ENCODE results near the gene NUMA1.

Gene NUMA1

DNA sequence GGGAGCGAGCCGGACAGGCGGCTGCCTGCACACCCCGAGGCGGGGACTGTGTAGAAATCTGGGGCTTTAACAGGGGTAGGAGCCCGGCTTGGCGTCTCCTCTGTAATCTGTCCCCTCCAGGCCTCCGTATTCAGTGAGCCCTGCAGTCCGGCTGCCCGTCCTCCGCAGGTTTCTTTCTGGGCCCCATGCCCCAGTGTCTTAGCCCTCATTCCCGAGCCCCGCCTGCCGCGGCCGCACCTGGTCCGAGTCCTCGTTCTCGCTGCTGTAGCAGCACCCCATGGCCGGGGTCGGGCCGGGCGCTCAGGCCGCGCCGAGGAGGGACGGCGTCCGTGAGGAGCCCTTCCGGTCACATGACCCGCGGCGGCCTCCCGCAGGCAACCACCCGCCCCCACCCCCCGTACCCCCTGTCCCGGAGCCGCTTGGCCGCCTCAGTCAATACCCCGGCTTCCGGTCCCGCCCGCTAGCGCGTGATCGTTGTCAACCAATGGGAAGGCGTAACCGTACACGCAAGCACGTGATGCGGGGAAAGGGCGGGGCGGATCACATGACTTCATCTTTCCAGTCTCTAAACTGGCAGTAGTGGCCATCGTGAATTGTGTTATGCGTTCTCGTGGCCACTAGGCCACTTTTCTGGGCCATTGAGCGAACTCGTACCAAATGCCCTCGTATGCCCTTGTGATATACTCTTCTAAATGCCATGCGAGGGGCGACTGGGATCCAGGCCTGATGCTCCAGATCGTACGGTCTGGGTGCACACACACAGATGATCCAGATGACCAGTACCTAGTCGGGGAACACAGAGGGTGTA lies 22.8 kb upstream of the NUMA1 start, which contains the start of gene LAMTOR1:
Gene LAMTOR1, minus strand, starts transcription at position 352 of the 808 bp plus-strand sequence. Its CDS starts 73 bp downstream, at position 279.
- Mint-ChIP-seq H3K4me1 (peaks cover 36% of the 10 kb centered on the region), H3K4me3 (peak within 1 kb of the TSS; percentile 88 to 95 (median 95))
- TF ChIP-seq CTCF (IDR thresholded peaks at IDR 0.05; ENCODE audit: unreplicated experiment in 3 of 3) = peak; percentile 41 to 57 (median 57)

DNA sequence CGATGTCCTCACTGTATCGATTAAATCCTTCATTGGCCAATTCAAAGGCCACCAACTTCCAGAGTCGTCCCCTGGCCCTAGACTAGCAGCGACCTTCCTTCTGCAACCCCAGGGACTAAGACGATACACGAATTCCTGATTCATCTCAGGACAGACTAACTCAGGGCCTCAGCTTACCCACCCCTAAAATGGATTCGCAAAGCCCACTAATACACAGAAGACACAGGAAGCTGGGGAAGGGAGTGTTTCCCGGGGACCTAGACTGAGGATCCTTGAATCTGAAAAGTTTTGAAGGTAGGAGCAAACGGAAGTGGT lies 22.2 kb upstream of the NUMA1 start:
- peak overlapping the region; percentile 88 to 95 (median 95) for H3K4me3 Mint-ChIP-seq
- H3K9me3 Mint-ChIP-seq = no peaks in the 10 kb centered on the region
- TF ChIP-seq CTCF (IDR thresholded peaks at IDR 0.05; ENCODE audit: unreplicated experiment in 3 of 3) = no peak
- H3K27ac Mint-ChIP-seq = peak overlapping the region; percentile 99 to 100 (median 99)
- peaks cover 23% of the 10 kb centered on the region for H3K36me3 Mint-ChIP-seq (ENCODE audit: low read depth)
- peaks cover 36% of the 10 kb centered on the region for H3K4me1 Mint-ChIP-seq
- H3K27me3 Mint-ChIP-seq (ENCODE audit: low read depth) = no peaks in the 10 kb centered on the region

More for the DNA sequence above, 22.8 kb upstream of the NUMA1 start, which contains the start of gene LAMTOR1:
- Mint-ChIP-seq H3K27me3 (ENCODE audit: low read depth) (no peaks in the 10 kb centered on the region), H3K36me3 (ENCODE audit: low read depth) (peaks cover 18% of the 10 kb centered on the region), H3K9me3 (no peaks in the 10 kb centered on the region), H3K27ac (peak within 1 kb of the TSS; percentile 99 to 100 (median 99))

DNA sequence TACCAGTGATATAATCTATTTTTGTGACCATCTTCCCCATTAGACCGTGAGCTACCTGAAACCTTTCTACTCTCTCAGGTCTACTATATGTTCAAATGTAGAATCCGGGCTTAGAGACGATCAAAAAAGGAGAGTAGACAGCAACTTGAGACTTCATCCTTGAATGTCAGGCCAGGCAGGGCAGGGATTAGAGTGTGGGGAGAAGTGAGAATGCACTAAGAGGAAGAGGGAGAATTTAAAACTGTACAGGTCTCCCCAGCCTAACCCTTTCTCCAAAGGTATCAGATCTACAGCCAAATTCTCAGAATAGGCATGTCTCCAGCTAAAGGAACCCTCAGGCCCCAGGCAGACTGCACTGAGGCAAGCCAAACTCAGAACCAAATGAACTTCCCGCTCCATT lies 21.8 kb upstream of the NUMA1 start:
- Mint-ChIP-seq H3K36me3 (ENCODE audit: low read depth) (peaks cover 25% of the 10 kb centered on the region), H3K9me3 (no peaks in the 10 kb centered on the region), H3K4me1 (peaks cover 36% of the 10 kb centered on the region), H3K27ac (peak overlapping the region; percentile 99 to 100 (median 99)), H3K4me3 (peak overlapping the region; percentile 88 to 95 (median 95)), H3K27me3 (ENCODE audit: low read depth) (no peaks in the 10 kb centered on the region)
- TF ChIP-seq CTCF (IDR thresholded peaks at IDR 0.05; ENCODE audit: unreplicated experiment in 3 of 3) = no peak

DNA sequence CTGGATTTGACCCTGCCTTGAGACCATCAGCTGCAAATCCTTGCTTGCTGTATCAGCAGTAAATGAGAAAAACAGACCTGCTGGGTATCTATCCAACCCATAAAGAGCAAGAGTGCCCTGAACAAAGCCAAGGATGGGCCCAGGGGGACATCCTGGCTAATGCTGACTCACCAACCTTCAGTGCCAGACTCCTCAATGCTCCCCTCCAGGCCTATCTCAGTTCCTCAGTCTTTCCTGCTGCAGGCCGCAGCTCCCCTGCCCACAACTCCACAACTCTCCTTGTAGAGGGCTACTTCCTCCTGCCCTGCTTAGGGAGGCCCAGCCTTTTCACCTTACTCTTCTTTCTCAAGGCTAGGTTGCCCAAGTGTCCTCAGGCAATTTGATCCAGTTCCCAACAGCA lies 20.1 kb upstream of the NUMA1 start:
- Mint-ChIP-seq H3K27me3 (ENCODE audit: low read depth) (no peaks in the 10 kb centered on the region), H3K4me1 (peaks cover 36% of the 10 kb centered on the region), H3K36me3 (ENCODE audit: low read depth) (peaks cover 30% of the 10 kb centered on the region), H3K9me3 (no peaks in the 10 kb centered on the region), H3K4me3 (peak overlapping the region in 2 of 3 experiments; percentile 88 to 95), H3K27ac (no peak overlapping the region)
- TF ChIP-seq CTCF (IDR thresholded peaks at IDR 0.05; ENCODE audit: unreplicated experiment in 3 of 3) = no peak

- Mint-ChIP-seq H3K4me1 (peaks cover 36% of the 10 kb centered on the region), H3K4me3 (no peak overlapping the region), H3K9me3 (no peaks in the 10 kb centered on the region), H3K36me3 (ENCODE audit: low read depth) (peaks cover 35% of the 10 kb centered on the region), H3K27ac (no peak overlapping the region), H3K27me3 (ENCODE audit: low read depth) (no peaks in the 10 kb centered on the region)
- no peak for TF ChIP-seq CTCF (IDR thresholded peaks at IDR 0.05; ENCODE audit: unreplicated experiment in 3 of 3)
Observed at GRCh38 chr11:72100009-72100408, 19.7 kb upstream of the NUMA1 start.

GRCh38 chr11:72098741-72099140 lies 18.4 kb upstream of the NUMA1 start:
- Mint-ChIP-seq H3K4me3 (no peak overlapping the region), H3K9me3 (no peaks in the 10 kb centered on the region), H3K27me3 (ENCODE audit: low read depth) (no peaks in the 10 kb centered on the region), H3K27ac (no peak overlapping the region), H3K4me1 (peaks cover 28% of the 10 kb centered on the region), H3K36me3 (ENCODE audit: low read depth) (peaks cover 41% of the 10 kb centered on the region)
- no peak for TF ChIP-seq CTCF (IDR thresholded peaks at IDR 0.05; ENCODE audit: unreplicated experiment in 3 of 3)
